ENCODE data around the gene TRAF2.

TRAF2 gene

DNA sequence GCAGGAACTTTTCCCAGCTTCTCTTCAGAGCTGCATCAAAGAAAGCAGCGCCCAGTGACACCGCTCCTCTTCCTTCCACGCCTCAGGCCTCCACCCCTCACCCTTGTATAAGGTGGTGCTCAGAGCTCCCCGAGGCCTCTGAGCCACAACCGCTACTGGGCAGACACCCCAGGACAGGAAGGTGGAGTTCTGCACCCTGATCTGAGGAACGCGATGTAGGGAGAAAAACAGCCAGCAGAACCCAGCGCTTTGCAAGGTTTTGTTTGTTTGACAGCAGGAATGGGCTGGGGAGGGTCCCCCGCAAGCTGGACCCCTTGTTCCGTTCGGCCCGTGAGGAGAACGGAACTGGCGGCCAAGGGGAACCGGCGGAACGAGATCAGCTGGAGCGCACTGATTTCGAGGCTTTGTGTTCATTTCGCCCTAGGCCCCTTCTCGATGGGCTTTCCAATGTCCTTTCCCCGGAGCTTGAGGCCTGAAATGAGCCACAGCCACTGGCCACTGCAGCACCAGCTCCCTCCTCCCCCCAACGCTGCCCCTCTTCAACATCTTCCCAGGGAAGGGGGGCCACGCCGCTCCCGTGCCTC, 24.4 kb upstream of the TRAF2 start:
- TF ChIP-seq GATA2 (IDR thresholded peaks at IDR 0.05; ENCODE audit: low read depth, low read length) (no peak), GATA3 (IDR thresholded peaks at IDR 0.05; ENCODE audit: low read depth, low read length) (no peak)

DNA sequence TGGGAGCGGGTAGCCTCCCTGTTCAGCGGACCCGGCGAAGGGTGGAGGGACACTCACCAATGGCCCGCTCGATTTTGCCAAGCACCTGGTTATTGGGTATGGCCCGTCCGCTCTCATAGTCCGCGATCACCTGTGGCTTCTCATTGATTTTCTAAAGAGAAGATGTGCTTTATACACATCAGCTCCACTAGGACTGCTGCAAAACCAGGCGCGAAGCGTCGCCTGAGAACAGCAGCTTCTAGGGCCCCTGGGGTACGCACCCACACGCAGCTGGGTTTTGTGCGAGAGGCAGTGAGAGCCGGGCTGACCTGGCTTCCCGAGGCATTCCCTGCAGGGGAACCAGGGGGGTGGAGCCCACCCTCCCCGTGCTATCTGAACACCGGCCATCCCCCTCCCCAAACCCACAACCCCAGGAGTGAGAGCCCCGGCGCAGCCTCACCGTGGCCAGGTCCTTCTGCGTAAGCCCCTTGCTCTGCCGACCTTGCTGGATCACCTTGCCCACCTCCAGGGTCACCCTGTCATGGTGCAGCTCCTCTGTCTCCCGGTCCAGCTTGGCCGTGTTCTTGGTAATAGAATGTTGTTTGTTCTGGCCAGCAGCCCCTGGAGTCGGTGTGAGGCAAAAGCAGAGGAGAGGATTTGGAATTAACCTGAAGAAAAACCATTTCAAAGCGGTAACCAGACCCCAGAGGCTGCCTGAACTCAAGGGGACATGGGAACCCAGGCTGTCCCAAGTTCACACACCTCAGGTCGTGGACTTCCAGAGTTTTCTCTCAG, 23.3 kb upstream of the TRAF2 start:
- TF ChIP-seq GATA3 (IDR thresholded peaks at IDR 0.05; ENCODE audit: low read depth, low read length) (no peak), GATA2 (IDR thresholded peaks at IDR 0.05; ENCODE audit: low read depth, low read length) (no peak)

GRCh38 chr9:136863623-136864273, 22.6 kb upstream of the TRAF2 start:
- TF ChIP-seq GATA3 (IDR thresholded peaks at IDR 0.05; ENCODE audit: low read depth, low read length) = no peak
- no peak for TF ChIP-seq GATA2 (IDR thresholded peaks at IDR 0.05; ENCODE audit: low read depth, low read length)

GRCh38 chr9:136865041-136865767, 21.1 kb upstream of the TRAF2 start:
- TF ChIP-seq GATA2 (IDR thresholded peaks at IDR 0.05; ENCODE audit: low read depth, low read length) = no peak

DNA sequence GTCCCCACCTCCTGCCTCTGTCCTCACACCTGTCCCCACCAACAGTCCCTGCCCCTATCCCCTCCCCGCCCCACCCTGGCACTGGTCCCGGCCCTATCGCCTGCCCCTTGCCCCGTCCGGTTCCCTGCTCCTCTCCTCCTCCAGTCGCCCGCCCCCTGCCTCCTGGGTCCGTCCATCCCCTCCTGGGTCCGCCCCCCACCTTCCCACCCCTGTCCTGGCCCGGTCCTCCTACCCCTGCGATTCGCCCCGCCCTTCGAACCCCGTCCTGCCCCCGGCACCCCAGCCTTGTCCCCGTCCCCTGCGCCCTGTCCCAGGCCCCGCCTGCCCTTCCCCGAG, 20.6 kb upstream of the TRAF2 start:
- no peak for TF ChIP-seq GATA2 (IDR thresholded peaks at IDR 0.05; ENCODE audit: low read depth, low read length)
- no peak for TF ChIP-seq GATA3 (IDR thresholded peaks at IDR 0.05; ENCODE audit: low read depth, low read length)

DNA sequence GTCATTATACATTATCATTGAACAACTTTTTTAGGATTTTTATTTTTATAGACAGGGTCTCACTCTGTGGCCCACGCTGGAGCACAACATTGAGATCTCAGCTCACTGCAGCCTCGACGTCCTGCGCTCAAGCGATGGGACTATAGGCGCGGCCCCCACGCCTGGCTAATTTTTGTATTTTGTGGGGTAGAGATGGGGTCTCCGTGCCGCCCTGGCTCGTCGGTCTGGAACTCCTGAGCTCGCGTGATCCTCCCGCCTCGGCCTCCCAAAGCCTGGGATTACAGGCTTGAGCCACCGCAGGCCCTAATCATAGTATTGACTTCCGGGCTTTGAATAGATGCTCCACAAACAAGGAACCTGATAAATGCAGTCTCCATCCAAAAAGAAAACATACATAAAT, 18.8 kb upstream of the TRAF2 start:
- TF ChIP-seq GATA3 (IDR thresholded peaks at IDR 0.05; ENCODE audit: low read depth, low read length) (no peak), GATA2 (IDR thresholded peaks at IDR 0.05; ENCODE audit: low read depth, low read length) (no peak)

DNA sequence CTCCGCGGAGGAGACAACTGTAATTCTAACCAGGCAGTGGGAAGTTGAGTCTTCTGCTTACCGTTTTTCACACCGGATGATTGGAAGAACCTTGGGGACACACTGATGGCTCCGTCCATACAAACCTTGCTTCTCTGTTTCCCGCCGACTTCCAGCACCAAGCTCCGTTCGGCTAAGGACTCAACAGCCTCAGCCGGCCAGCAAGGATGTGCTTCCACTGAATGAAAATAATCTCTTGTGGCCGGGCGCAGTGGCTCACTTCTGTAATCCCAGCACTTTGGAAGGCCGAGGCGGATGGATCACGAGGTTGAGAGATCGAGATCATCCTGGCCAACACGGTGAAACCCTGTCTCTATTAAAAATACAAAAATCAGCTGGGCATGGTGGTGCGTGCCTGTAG, 18.4 kb upstream of the TRAF2 start:
- TF ChIP-seq GATA2 (IDR thresholded peaks at IDR 0.05; ENCODE audit: low read depth, low read length) (no peak), GATA3 (IDR thresholded peaks at IDR 0.05; ENCODE audit: low read depth, low read length) (no peak)

GRCh38 chr9:136868644-136869043, 17.7 kb upstream of the TRAF2 start:
- no peak for TF ChIP-seq GATA2 (IDR thresholded peaks at IDR 0.05; ENCODE audit: low read depth, low read length)
- TF ChIP-seq GATA3 (IDR thresholded peaks at IDR 0.05; ENCODE audit: low read depth, low read length) = no peak

- no peak for TF ChIP-seq GATA3 (IDR thresholded peaks at IDR 0.05; ENCODE audit: low read depth, low read length)
- no peak for TF ChIP-seq GATA2 (IDR thresholded peaks at IDR 0.05; ENCODE audit: low read depth, low read length)
Measured at GRCh38 chr9:136875155-136875554, 11.2 kb upstream of the TRAF2 start.

DNA sequence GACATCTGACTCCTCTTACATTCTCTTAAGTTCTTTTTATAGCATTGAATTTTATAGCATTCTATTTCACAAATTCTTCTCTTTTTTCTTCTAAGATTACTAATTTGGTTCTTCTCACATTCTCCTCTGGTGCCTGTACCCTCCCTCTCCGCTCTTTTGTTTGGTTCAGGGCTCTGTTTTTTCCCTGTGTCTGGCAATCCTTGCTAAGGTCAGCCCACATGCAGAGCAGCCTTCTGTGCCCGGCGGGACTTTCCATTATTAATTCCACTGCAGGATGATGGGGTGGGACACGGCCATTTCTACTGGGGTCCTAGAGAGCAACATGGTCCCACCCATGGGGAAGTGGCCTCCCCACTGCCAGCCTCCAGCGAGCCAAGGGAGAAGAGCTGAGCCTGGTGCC, 9.8 kb upstream of the TRAF2 start:
- TF ChIP-seq GATA2 (IDR thresholded peaks at IDR 0.05; ENCODE audit: low read depth, low read length) (no peak), GATA3 (IDR thresholded peaks at IDR 0.05; ENCODE audit: low read depth, low read length) (no peak)

GRCh38 chr9:136880651-136881050, 5.7 kb upstream of the TRAF2 start:
- TF ChIP-seq GATA2 (IDR thresholded peaks at IDR 0.05; ENCODE audit: low read depth, low read length) = no peak
- no peak for TF ChIP-seq GATA3 (IDR thresholded peaks at IDR 0.05; ENCODE audit: low read depth, low read length)

- no peak for TF ChIP-seq GATA2 (IDR thresholded peaks at IDR 0.05; ENCODE audit: low read depth, low read length)
- TF ChIP-seq GATA3 (IDR thresholded peaks at IDR 0.05; ENCODE audit: low read depth, low read length) = no peak
Measured at GRCh38 chr9:136881691-136882108, 4.6 kb upstream of the TRAF2 start.

GRCh38 chr9:136882109-136882946, 4.0 kb upstream of the TRAF2 start:
- no peak for TF ChIP-seq GATA3 (IDR thresholded peaks at IDR 0.05; ENCODE audit: low read depth, low read length)
- TF ChIP-seq GATA2 (IDR thresholded peaks at IDR 0.05; ENCODE audit: low read depth, low read length) = no peak

Data from SH-SY5Y (cell line).